Osteocyte (in vitro differentiated cells): Measurements from ENCODE around the gene CDH4. TPM values are rescaled to one million over a fixed set of nuclear protein-coding genes. Genes with fewer than 3 reads are reported as not detected.
"Not testable (repeated sequence)": the region's sequence is repeated elsewhere in the genome, so short reads cannot be mapped to it uniquely, and the experiment has no call there.

Experiments
- DNase-seq: peaks from one replicate; pipeline ENCODE4 v3.0.0; 2021; ENCODE audit warnings: mixed read lengths; ENCODE audit not compliant: unreplicated experiment; ENCODE audit errors: extremely low spot score
- H3K27ac Mint-ChIP-seq: one replicate; pipeline ENCODE4 v1.8.0; 2021; ENCODE audit warnings: mild to moderate bottlenecking, mixed read lengths; ENCODE audit not compliant: unreplicated experiment
- H3K27me3 Mint-ChIP-seq: one replicate; pipeline ENCODE4 v1.8.0; 2021; ENCODE audit warnings: mixed read lengths; ENCODE audit not compliant: unreplicated experiment
- H3K36me3 Mint-ChIP-seq: one replicate; pipeline ENCODE4 v1.8.0; 2021; ENCODE audit warnings: mixed read lengths; ENCODE audit not compliant: unreplicated experiment
- H3K4me1 Mint-ChIP-seq: one replicate; pipeline ENCODE4 v1.8.0; 2021; ENCODE audit warnings: mixed read lengths; ENCODE audit not compliant: unreplicated experiment
- H3K4me3 Mint-ChIP-seq: one replicate; pipeline ENCODE4 v1.8.0; 2021; ENCODE audit warnings: mild to moderate bottlenecking, moderate library complexity, mixed read lengths; ENCODE audit not compliant: unreplicated experiment
- H3K9me3 Mint-ChIP-seq: one replicate; pipeline ENCODE4 v1.8.0; 2021; ENCODE audit warnings: mixed read lengths; ENCODE audit not compliant: unreplicated experiment
- CTCF ChIP-seq: fragments of 200-600 bp; sonication (generic); IDR thresholded peaks from 2 replicates; pipeline ENCODE4 v1.5.0; 2021; ENCODE audit warnings: antibody characterized with exemption, mild to moderate bottlenecking, moderate library complexity
- total RNA-seq: library from RNA; stranded (reverse); gene quantifications from 2 replicates; pipeline ENCODE4 v1.2.1, GENCODE V29; 2021

Gene CDH4
- total RNA-seq, 1 donor from 2014 or later: 1.3 TPM

- H3K4me1 Mint-ChIP-seq: no peaks in the 10 kb centered on the region
- H3K4me3 Mint-ChIP-seq: no peak overlapping the region
- peak; percentile 78 for DNase-seq
- TF ChIP-seq CTCF: no peak
- H3K9me3 Mint-ChIP-seq: peaks cover 6% of the 10 kb centered on the region
- H3K27ac Mint-ChIP-seq: no peak overlapping the region
- H3K36me3 Mint-ChIP-seq: no peaks in the 10 kb centered on the region
- H3K27me3 Mint-ChIP-seq: peaks cover 13% of the 10 kb centered on the region
These were observed 224.9 kb downstream of the CDH4 start for GRCh38 chr20:61476956-61477355.

- no peak for TF ChIP-seq CTCF
- H3K27me3 Mint-ChIP-seq: peaks cover 8% of the 10 kb centered on the region
- no peaks in the 10 kb centered on the region for H3K4me1 Mint-ChIP-seq
- H3K9me3 Mint-ChIP-seq: peaks cover 6% of the 10 kb centered on the region
- H3K4me3 Mint-ChIP-seq: no peak overlapping the region
- no peak overlapping the region for H3K27ac Mint-ChIP-seq
- no peak for DNase-seq
- H3K36me3 Mint-ChIP-seq: no peaks in the 10 kb centered on the region
These were observed 225.4 kb downstream of the CDH4 start for GRCh38 chr20:61477451-61477861.

GRCh38 chr20:61478094-61478493 lies 226.0 kb downstream of the CDH4 start:
- Mint-ChIP-seq H3K4me3 (no peak overlapping the region), H3K9me3 (peaks cover 6% of the 10 kb centered on the region), H3K36me3 (no peaks in the 10 kb centered on the region), H3K27ac (no peak overlapping the region), H3K4me1 (no peaks in the 10 kb centered on the region), H3K27me3 (peaks cover 6% of the 10 kb centered on the region)
- TF ChIP-seq CTCF: no peak
- no peak for DNase-seq

GRCh38 chr20:61478611-61479305 lies 226.7 kb downstream of the CDH4 start:
- Mint-ChIP-seq H3K36me3 (no peaks in the 10 kb centered on the region), H3K4me3 (no peak overlapping the region), H3K27me3 (peaks cover 6% of the 10 kb centered on the region), H3K27ac (no peak overlapping the region), H3K9me3 (peaks cover 6% of the 10 kb centered on the region), H3K4me1 (no peaks in the 10 kb centered on the region)
- TF ChIP-seq CTCF: no peak
- DNase-seq: no peak

- DNase-seq, H3K4me3 Mint-ChIP-seq, H3K27me3 Mint-ChIP-seq, H3K27ac Mint-ChIP-seq, H3K9me3 Mint-ChIP-seq, H3K4me1 Mint-ChIP-seq, H3K36me3 Mint-ChIP-seq: not testable (repeated sequence)
These were observed 227.4 kb downstream of the CDH4 start for GRCh38 chr20:61479433-61479832.
